Measurements from ENCODE around the gene TMCC3.
"Not testable (repeated sequence)": the region's sequence is repeated elsewhere in the genome, so short reads cannot be mapped to it uniquely, and the experiment has no call there.

TMCC3 gene

DNA sequence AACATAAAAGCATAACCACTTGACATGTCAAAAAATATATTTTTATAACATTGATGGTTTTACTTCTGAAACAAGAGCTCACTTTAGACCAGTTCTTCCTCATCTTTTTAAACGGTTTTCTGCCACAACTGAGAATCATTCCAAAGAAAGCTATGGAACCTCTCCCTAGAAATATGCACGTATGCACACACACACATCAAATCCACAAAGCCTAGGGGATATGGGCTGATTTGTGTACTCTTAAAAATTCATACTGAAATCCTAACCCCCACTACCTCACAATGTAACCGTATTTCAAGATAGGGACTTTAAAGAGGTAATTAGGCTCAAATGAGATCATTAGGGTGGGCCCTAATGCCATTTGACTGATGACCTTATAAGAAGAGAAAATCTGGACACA lies 19.3 kb downstream of the TMCC3 start:
- no peak for DNase-seq

DNA sequence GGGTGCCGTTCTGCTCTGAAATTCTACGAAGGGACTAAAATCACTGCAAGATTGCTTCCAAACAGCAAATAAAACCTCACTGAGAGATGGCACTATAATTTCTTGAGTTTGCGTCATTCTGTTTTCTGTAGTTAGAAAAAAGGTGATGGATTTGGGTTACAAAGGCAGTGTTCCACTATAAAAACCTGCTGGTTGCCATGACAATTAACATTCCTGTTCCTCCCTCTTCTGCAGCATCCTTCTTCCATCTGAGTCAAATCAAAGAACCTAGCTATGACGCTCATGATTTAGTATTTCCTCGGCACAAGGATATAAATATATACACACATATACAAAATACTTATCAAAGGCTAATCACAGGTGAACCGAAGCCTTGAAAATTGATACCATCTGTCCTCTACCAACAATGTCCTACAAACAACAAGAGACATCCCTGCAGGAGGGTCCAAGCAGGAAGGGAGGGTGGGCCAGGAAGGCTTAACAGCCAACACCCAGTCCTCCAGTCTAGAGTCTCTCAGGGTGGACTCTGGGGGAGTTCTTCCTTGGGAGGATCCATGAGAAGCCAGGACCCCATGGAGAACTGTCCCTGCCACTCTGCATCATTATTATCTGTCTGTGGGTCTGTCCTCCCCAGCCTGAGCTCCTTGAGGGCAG lies 21.4 kb downstream of the TMCC3 start:
- no peak for DNase-seq

DNA sequence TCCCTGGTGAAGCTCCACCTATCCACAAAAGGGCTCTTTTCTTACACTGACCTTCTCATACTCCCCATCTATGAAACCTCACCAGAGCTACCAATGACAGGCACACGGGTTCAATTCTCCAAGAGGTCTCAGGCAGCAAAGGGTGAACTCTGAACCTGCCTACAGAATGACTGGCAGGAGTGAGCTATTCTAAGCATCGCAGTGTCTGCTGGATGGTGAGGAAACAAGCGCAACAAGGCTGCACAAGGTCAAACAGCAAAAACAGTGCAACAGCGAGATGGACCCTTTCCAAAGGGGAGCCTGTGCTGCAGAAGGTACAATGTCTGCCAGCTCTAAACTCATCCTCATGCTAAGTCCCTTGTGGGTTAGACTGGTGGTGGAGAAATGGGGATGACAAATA lies 22.0 kb downstream of the TMCC3 start:
- DNase-seq = no peak

DNA sequence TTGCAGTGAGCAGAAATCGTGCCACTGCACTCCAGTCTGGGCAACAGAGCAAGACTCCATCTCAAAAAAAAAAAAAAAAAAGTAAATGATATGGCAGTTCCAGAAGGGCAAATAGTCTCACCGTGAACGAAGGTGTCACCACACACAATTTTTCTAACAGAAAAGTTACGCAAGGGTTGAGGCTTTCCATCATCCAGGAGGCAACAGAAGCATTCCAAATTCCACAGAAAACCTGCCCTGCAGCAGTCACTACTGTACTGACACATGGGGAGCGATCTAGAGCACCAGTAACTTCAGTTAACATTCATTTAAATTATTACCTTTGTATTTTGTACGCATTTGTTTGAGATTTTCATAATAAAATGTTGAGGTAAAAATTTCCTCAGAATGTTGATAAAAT lies 24.8 kb downstream of the TMCC3 start:
- no peak for DNase-seq

DNA sequence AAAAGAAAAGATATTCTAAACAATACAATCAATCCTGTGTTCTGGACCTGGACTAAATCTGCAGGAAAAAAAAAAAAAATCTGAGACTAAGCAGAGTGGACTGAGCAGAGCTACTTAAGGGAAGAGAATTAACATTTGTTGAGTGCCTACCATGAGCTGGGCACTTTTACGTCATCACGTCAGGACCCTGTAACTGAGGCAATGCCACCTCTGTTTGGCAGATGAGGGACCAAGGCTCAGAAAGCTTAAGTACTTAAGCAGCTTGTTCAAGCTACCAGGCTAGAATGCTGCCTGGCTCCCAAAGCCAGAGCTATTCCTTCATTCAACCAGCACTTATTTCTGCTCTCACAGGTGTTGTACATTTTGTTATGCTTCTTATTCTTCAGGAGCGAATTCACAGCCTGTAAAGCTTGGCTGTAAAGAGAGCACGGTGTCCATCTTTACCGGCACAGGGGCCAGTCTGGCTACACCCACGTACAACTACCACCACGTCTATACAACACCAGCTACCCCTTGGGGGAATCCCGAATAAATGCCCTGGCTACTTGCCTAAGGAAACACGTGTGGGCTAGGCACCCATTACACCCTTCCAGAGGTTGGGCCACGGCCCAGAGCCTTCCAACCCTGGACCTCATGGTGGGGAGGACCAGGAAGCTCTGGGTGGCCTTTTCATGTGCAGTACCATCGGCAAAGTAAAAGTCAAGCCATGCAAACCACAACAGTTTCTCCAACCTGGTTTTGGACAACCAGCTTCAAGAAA lies 27.0 kb downstream of the TMCC3 start:
- no peak for DNase-seq

DNA sequence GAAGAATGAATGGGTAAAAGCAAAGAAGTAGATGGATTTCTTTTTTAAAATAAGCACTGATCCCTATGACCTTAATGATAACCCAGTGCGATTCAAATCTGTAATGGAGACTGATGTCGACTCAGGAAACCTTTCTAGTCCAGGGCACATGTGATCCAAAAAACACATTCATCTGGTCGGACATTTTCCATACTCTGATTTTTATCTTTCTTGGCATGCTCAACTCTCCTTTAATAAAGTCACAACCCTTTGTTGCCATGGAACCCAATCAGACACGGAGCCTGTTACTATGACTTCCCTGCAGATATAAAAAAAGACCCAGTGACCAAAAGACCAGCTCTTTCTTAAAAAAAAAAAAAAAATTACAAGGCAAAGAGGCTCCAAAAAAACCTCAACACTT lies 27.9 kb downstream of the TMCC3 start:
- DNase-seq = no peak

DNA sequence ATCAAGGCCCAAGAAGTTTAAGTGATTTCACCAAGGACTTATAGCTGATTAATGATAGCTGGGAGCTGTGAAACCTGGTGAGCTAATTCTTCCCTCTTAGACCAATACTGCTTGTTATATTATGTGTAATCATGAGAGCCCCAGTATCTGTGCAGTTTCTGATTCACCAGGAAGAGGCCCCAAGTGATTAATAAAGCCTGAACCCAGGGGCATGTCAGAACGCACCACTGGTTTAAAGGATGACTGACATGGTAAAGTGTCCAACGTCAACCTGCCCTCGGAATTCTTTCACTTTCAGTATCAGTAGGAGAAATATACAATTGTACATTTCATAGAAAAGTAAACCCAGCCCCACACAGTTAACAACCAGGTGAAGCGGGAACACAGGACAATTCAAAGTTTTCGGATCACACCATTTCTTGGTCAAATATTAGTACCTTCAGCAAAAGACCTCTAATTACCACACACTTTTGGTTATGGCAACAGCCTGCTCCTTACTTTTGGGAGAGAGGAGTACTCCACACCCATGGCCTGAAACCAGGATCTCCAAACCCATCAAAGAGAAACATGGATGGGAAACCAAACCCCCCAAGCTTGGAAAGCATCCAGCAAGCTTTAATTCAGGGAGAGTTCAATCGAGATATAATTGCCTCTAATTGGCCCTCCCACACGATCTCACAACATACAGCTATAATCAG lies 28.5 kb downstream of the TMCC3 start:
- no peak for DNase-seq

DNA sequence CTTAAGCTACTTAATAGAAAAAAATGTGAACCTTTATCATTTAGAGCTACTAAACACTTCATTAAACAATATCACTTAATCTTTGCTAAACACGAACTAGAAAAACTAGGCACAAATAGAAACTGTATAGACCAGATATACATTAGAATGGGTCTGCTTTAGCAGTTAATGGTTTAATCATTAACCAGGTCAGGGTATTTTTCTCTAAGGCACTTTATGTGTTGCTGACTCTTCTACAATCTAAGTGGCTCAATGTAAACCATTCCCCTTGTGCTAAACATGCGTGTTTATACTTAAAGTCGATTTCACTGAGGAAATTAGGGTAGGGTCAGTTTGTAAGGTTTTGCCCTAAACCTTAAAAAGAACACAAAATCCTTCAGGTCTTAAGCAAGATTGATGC lies 29.7 kb downstream of the TMCC3 start:
- DNase-seq = no peak

DNA sequence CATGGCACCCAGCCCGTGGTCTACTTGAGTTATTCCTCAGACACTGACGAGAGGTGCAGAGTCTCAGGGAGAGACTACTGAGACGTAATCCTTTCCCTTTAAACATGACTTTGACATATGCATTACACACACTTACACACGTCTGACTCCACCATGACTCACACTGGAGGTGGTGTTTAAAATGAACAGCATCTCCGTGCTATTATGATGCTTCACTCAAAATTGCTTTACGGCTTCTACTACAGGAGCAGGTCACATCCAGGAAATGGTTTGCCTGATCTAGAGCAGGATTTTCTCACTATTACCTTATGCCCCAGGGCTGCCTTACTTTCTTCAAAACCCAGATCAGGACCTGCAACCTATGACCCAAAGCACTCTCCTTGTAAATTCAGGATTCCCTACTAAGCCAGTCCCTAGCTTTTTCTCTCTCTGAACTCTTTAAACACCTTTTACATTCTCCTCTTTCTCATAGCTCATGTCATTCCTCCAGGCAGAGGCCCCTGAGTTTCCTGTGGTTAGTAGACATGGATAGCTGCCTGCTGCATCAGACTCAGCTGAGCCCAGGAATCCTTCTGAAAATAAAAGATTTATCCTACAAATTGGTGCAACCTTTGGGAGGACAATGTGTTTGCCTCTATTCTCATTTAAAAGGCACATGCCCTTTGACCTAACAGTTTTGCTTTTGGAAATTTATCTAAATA lies 31.2 kb downstream of the TMCC3 start:
- no peak for DNase-seq

DNA sequence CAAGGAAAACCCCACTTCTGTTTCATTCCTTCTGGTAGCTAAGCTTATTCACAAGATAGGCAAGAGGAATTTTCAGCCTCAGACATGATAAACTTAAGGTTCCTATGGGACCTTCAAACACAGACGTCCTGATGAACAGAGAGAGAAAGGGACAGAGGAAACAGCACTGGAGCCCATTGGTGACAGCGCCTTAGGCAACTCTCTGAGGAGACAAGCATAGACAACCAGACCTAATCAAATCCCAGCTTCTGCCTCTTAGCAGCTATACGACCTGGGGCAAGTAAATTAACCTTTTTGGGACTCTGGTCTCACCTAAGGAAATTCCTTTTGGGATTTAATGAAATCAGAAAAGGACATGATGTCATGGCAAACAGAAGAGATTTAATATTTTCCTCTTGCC lies 33.3 kb downstream of the TMCC3 start:
- DNase-seq = no peak

DNA sequence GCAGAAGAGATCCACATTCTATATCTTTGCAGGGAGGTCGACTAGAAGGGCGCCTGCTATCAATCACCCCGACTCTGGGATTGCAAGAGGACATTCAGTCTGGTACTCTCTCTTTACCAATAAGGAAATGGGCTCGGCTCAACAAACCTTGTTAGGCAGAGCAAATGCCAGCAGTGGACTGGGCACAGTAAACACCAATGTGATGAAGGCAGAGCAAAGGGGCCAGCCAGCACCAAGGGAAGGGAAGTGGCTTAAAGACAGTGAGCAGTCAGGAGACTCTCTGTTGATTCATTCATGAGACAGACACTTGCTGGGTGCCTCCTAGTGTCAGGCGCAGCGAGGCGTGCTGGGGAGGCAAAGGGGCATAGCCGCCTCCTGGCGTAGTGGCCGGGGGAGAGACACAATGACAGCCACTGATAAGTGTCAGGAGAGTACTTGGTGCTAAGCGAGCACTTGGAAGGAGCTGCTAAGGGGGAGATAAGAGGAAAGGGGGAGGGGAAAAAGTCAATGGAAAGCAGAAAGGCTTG lies 34.1 kb downstream of the TMCC3 start:
- DNase-seq = no peak

DNA sequence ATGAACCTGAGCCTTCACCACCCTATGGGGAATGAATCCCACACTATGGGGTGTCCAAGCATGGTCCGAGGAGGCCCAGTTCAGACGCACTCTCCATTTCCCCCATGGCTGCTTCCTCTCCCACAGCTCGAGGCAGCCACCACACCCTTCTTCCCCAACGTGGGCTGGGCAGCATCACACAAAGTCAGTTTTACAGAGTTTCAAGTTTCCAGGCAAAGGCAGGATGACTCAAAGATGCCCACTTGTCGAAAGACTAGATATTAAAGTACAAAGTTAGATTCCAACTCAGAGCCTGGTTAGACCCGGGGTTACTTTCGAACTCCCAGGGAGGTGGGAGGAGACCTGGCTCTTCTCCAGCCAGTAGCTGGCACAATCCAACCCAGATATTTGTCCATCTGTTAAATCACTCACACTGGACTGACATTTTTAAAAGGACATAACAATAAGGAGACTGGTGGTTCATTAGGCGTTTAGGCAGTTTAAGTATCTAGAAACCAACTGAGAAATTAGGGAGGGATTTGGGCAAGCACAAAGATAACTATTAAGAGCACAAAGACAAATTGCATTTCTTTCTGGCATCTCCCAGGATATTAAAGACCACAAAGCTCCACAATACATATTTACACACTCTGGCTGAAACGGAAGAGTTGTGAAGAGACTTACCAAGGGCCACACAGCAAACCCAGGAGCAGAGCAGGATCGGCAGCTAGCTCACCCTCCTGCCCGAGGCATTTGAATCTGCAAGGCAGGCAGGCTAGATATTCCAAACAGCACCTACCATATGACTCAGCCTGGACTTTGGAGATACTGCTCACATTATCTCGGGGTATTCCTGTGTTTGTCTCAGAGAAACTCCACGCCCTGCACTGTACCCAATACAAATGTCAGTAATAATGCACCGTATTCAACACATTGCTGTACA lies 34.8 kb downstream of the TMCC3 start:
- DNase-seq = no peak

DNA sequence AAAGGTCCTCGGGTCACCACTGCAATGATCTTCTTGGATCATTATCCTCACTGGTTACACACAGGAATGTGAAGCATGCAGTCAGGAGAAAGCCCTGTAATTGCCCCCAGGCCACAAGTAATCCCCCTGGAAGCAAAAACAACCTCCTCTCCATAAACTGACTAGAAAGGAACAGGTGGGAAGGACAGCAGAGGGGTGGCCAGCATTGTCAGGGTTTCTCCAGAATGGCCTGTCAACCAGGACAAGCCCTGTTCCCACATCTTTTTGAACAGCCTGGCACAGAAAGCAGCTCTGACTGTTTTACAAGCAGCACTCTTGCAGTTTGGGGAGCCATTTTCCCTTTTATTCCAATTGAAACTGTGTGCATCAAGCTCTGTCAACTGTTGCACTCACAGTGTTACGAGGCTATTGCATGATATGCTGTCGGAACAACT lies 36.1 kb downstream of the TMCC3 start:
- DNase-seq = no peak

DNA sequence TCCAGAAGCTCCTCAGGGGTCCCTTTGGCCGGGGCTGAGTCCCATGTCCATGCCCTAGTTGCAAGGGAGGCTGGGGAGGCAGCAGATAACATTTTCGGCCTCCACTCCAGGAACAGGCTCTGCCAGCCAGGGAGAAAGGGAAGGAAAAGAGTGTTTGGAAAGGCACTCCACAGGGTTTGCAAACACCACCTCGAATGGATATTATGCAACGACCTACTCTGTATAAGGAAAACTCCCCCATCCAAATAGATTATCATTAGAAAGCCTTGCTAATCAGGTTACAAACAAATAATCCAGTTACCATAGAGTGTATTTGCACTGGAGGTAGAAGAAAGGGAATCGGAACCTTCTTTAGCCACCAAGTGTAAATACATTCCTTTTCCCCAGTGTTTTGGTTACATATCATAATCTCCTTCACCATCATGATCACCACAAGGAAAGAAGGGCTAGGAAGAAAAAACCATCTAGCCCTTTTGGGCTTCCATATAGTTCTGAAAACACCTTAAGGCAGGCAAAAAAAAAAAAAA lies 40.4 kb downstream of the TMCC3 start:
- DNase-seq = no peak

DNA sequence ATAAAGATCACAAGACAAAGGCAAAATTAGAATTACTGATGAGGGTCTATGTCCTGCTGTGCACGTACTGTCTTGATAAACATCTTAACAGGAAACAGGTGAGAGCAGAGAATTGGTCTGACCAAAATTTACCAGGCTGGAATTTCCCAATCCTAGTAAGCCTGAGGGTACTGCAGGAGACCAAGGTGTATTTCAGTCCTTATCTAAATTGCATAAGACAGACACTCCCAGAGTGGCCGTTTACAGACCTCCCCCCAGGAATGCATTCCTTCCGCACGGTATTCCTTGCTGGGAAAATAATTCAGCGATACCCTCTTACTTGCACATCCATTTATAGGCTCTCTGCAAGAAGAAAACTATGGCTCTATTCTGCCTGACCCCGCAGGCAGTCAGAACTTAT lies 43.5 kb downstream of the TMCC3 start:
- DNase-seq = not testable (repeated sequence)

DNA sequence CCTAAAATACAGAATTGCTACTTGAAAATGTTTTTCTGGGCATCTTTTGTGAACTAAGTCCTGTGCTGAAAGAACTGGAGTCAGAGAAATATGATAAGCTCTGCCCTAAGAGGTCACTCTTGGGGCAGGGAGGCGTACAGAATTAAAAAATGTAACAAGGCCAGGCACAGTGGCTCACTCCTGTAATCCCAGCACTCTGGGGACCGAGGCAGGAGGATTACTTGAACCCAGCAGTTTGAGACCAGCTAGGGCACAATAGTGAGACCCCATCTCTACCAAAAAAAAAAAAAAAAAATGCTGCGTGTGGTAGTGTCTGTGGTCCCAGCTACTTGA lies 46.0 kb downstream of the TMCC3 start:
- DNase-seq = no peak

DNA sequence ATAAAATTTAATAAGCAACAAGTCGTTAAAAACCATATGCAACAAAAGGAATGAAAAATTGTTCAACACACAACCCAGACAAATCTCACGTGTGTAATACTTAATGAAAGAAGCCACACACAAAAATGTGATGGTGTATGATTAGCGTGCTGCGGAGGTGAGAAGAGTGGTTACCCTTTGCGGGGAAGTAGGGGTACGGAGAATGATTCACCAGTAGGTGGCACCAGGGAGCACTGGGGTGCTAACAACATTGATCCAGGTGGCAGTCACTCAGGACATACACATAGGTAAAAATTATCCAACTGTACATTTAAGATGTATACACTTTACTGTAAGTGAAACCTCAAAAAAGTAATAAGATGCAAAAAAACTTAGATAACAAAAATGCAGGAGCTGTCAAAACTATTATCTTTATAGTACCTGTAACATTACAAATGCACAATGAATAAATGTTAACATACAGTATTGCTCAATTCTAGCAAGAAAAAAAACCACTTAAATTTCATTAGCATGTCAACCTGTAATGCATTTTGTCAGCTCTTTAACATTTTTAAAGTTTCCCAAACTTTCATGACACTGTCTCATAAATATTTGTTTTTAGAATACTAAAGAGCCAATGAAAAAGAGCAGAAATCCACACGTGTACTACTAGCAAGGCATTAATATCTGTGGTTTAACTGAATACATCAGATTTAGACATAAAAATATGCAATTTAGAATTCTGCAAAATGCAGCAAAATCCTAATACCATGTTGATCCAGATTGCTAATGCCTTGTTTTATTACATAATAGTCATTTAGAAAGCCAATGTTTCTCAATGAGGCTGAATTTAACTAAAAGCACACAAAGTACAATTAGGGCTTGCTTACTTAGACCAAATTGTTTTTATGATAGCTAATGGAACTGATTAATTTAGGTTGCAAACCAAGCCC lies 46.7 kb downstream of the TMCC3 start:
- no peak for DNase-seq

DNA sequence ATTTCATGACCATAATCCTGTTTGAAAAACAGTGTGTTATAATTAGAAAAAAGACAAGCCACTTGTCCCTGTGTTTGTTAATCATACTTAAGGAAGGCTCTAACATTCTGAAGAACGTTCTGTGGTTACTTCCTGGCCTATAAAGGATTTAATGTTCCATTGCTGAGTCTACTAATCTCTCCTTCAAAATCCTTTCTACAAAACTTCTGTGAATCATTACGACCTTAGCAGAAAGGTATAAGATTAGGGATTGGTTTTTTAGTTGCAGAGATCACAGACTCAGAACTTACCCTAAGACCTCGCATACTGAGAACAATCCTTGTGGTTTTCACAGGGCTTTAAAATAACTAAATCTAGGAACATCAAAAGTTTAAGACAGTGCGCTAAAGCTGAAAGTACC lies 48.3 kb downstream of the TMCC3 start:
- DNase-seq = no peak

DNA sequence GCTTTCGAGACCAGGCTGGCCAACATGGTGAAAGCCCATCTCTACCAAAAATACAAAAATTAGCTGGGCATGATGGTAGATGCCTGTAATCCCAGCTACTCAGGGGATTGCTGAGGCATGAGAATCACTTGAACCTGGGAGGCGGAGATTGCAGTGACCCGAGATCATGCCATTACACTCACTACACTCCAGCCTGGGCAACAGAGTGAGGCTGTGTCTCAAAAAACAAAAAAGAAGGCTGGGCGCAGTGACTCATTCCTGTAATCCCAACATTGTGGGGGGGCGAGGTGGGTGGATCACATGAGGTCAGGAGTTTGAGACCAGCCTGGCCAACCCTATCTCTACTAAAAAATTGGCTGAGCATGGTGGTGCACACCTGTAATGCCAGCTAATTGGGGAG lies 49.0 kb downstream of the TMCC3 start:
- not testable (repeated sequence) for DNase-seq

DNA sequence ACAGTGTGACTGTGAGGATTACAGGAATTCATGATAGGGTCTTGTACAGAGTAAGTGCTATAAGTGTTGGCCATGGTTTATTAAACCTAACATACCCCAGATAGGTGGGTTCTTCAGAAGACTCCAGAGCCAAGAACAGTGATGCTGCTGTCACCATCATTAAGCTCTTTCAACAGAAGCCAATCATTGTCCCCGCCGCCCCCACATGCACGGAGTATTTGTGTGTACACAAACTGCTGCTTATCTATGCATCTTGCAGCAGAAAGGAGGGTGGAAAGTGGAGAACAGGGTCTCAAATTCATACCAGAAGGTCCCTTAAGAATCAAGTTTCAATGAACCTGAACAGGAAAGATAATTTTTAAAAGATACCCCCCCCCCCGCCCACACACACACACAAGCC lies 51.2 kb downstream of the TMCC3 start:
- no peak for DNase-seq

DNA sequence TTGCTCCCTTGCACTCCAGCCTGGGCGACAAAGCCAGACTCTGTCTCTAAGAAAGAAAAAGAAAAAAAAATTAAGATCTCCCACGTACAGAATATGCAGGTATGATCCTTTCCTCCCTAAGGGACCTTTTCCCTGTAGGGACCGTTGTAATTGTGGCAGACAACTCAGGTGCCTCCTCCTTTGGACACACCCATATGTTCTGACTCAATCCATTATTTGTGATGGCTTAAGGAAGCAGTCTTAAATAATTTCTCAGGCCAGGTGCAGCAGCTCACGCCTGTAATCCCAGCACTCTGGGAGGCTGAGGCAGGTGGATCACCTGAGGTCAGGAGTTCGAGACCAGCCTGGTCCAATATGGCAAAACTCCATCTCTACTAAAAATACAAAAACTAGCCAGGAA lies 53.1 kb downstream of the TMCC3 start:
- DNase-seq = no peak
